T-helper 1 cell (primary cell): ENCODE measurements around the gene TRAPPC2B.

Experiments used
- DNase-seq, 5 donors: peaks; one replicate each; pipeline ENCODE4 v3.0.0-alpha.2; 2012 to 2020
- total RNA-seq, 4 donors: gene quantifications; one replicate each; lab custom pipeline; 2026; lab: John Stamatoyannopoulos, UW

TRAPPC2B gene
- 6.6 to 19.8 (median 13.9) reads per million in 4 donors for total RNA-seq

DNA sequence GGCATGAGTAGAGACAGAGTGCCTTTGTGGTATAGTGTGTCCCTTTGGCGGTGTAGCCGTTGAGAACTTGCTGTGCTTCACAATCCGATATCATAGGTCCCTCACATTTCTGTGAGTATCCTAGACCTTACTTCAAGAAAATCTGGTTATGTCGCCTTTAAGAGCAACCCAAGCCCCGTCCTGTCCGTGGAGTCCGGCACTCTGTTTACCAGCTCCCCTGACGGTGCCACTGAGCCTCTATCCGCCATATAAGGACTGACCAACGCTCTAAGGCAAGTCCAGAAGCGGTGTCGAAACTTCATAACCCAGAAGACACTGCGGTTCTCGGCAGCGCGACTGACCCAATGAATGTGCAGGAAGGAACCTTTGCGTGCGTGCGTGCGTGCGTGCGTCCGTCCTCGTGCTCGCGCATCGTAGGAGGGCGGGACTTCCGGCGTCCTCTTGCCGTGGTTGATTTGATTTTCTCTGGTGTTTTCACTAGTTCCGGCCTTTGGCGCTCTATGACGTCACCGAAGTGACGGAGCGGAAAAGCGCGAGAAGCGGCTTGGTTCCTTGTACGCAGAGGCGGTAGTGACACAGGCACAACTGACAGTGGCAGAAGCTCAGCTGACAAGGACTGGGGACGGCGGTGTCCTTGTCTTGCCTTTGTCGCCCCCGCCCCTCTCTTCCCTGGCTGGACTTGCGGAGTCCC is at the start of gene TRAPPC2B, which contains the start of gene ZNF547:
TSS of gene TRAPPC2B (plus strand) at position 555 of the 691 bp plus-strand sequence. CDS start 1,283 bp downstream, outside the sequence.
TSS of gene ZNF547 (plus strand) at position 555 of the 691 bp plus-strand sequence. CDS start 5,005 bp downstream, outside the sequence.
- peak; percentile 93 to 99 (median 96) for DNase-seq

DNA sequence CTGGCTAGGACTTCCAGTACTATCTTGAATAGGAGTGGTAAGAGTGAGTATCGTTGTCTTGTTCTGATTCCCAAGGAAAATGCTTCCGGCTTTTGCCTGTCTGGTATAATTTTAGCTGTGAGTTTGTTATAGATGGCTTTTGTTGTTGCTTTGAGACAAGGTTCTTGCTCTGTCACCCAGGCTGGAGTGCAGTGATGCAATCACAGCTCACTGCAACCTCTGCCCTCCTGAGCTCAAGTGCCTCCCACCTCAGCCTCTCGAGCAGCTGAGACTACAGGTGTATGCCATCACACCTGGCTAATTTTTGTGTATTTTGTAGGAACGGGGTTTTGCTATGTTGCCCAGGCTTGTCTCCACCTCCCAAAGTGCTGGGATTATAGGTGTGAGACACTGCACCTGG is 49.2 kb upstream of the TRAPPC2B start:
- DNase-seq, result no peak

DNA sequence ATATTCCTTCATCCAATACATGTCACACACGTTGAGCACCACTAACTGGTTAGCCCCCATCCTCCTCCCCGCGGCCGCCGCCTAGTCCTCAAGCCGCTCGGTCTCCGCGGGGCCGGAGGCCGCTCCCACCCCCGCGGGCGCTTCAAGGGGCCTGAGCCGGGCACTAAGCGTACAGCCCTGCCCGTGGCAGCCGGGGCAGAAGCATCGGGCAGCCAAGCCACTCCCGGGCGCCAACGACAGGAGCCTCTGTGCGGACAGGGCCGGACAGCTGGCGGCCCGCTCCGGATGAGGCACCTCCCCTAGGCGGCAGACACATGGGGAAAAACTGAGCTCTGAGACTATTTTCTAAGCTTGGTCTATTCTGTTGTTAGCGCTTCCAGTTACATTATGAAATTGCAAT is 45.8 kb upstream of the TRAPPC2B start:
- DNase-seq, result no peak

DNA sequence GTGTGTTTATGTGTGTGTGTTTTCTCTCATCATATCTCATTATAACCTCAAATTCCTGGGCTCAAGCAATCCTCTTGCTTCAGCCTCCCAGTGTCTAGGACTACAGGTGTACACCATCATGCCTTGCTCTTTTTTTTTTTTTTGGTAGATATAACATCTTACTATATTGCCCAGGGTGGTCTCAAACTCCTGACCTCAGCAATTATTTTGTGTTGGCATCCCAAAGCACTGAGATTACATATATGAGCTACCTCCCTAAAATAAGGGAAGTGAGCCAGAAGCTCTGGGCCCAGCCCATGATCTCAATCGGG is 43.5 kb upstream of the TRAPPC2B start:
- no peak for DNase-seq

DNA sequence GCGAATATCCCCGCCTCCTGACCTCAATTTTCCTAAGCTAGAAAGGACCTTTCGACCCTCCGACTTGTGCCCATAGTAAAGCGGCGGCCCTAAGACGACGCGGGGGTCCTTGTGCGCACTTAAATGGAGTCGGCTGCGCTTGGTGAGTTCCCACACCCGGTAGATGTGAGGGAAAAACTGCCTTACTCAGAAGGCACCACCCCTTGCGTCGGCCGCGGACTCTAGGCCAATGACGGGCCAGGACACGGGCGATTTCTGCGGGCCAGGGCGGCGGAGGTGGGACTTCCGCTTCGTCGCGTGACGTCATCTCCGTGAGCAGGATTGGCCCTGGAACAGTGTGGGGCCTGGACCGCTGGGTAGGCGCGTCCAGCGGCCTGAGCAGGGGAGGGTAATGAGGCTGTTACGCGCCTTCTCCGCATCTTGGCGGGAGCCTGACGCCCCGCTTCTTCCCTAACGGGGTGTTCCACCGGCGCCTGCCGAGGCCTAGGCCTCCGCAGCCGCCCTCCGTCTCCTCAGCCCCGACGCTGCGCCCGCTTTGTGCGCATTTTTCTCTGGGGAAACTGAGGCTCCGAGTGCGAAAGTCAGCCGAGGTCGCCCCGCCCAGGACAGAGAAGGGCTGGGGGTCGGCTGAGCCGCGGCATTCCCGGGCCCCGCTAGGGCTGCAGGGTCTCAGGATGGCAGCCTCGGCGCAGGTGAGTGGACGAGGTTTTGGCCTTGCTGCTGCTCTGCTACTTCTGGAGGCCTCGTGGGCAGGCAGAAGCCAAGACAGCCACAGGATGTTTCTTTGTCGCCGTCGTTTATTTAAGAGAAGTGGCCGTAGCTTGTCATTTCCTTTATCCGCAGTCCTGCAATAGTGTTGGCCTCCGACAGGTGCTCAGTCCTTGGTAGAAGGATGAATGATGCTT is 42.9 kb upstream of the TRAPPC2B start, which contains the start of gene ZNF543:
TSS of gene ZNF543 (plus strand) at position 293 of the 905 bp plus-strand sequence. CDS start at position 675, 382 bp downstream.
- peak; percentile 81 to 95 (median 86) for DNase-seq

DNA sequence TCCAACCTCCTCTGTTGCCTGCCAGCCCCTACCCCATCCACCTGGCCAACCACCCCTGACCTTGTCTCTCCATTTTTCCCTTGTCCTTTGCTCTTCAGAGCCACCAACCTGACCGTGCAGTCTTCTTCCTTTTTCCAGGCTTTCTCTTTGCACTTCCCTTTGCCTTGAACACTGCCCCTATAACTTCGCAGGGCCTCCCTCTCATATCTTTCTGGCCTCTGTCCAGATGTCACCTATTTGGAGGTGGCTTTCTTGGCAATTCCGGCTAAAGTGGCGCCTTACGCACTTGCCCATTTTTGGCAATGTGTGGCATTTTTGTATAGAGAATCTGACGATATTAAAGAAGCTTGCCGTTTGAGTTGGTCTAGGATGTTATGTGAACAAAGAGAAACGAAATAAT is 42.2 kb upstream of the TRAPPC2B start:
- DNase-seq, result no peak

DNA sequence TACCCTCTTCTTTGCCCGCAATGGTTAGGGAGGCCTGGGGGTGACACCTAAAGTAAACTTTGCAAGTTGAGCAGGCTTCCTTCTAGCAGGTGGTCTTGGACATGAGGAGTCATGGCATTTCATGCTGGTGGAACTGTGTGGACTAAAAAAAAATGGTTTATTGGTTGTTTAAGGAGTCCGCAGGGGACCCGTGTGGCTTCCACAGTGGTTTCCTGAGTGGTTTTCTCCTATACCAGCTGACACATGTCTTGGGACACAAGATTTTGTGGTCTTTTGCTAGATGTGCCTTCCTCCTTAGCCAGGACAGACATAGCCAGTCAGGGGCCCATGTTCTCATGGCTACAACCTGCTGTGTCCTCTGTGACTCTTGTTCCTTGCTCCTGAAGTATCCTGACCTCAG is 41.6 kb upstream of the TRAPPC2B start:
- no peak for DNase-seq

DNA sequence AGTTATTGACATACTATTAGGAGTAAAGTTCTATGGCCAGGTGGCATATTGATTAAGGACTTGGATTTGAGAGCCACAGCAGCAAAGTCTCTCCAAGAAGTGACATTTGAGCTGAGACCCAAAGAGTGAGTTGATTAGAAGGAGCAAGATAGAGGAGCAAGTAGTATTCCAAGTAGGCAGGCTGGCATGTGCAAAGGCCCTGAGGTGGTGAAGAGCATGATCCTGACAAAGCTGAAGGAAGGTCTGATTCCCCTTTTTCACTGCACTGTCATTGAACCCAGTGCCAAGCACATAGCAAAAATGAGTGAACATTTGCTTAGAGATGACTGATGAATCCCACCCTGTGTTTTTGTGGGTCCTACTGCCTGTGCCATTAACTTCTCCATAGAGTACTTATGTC is 38.4 kb upstream of the TRAPPC2B start:
- no peak for DNase-seq

DNA sequence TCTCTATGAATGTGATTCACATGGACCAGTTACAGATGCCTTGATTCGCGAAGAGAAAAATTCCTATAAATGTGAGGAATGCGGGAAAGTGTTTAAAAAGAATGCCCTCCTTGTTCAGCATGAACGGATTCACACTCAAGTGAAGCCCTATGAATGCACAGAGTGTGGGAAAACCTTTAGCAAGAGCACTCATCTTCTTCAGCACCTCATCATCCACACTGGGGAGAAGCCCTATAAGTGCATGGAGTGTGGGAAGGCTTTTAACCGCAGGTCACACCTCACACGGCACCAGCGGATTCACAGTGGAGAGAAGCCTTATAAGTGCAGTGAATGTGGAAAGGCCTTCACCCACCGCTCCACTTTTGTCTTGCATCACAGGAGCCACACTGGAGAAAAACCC is 35.4 kb upstream of the TRAPPC2B start:
- no peak for DNase-seq

DNA sequence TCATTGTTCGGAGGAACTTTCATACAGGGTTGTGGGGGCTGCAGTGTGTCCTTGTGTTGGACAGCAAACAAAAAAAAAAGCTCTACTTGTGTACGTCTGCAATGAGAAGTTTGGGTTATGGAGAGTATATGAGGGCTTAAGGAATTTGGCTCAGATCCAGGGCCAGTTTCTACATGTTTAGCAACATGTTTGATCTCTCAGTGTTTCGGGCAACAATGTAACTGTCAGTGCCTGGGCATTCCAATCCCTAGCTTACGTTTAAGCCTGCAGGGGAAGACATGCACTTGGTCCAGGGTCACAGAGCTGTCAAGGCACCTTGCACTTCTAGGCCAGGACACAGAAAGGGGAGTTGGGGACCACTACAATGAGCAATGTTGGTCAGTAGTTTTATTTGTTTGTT is 29.2 kb upstream of the TRAPPC2B start:
- DNase-seq, result no peak

DNA sequence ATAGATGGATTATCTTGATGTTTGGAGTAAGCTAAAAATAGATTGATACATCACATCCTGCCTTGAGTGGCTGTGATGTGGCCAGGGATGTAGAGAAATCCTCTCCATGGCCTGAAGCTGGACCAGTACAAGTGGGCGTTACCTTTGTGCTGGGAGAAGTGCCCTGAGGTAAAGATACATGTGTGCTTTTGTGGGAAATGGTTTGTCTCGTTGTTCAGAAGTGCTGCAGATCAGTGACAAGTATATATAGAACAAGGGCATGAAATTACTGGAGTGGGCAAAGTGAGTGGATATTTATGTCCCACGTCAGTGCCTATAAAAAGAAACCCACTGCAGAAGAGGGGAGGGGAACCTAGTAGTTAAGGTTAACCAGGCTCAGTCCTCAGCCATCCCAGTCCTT is 24.5 kb upstream of the TRAPPC2B start:
- no peak for DNase-seq

DNA sequence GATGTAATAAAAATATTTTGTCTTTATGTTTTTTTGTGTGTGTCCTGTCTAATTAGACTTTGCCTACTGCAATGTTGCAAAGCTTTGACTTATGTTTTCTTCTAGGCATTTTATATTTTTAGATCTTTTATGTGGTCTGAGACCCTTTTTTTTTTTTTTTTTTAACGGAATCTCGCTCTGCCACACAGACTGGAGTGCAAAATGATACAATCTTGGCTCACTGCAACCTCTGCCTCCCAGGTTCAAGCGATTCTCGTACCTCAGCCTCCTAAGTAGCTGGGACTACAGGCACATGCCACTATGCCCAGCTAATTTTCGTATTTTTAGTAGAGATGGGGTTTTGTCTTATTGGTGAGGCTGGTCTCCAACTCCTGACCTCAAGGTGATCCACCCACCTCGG is 20.8 kb upstream of the TRAPPC2B start:
- DNase-seq, result no peak

DNA sequence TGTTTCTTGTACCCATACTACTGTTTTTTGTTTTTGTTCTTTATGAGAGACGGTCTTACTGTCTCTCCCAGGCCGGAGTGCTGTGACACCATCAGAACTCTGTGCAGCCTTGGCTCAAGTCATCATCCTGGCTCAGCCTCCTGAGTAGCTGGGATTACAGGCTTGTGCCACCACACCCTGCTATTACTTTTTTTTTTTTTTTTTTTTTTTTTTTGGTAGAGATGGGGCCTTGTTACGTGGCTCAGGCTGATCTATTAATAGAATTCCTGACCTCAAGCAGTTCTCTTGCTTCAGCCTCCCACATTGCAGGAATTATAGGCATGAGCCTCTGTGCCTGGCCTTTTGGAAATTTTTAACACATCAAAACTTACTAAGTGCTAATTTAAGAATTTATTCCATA is 15.2 kb upstream of the TRAPPC2B start:
- no peak for DNase-seq

DNA sequence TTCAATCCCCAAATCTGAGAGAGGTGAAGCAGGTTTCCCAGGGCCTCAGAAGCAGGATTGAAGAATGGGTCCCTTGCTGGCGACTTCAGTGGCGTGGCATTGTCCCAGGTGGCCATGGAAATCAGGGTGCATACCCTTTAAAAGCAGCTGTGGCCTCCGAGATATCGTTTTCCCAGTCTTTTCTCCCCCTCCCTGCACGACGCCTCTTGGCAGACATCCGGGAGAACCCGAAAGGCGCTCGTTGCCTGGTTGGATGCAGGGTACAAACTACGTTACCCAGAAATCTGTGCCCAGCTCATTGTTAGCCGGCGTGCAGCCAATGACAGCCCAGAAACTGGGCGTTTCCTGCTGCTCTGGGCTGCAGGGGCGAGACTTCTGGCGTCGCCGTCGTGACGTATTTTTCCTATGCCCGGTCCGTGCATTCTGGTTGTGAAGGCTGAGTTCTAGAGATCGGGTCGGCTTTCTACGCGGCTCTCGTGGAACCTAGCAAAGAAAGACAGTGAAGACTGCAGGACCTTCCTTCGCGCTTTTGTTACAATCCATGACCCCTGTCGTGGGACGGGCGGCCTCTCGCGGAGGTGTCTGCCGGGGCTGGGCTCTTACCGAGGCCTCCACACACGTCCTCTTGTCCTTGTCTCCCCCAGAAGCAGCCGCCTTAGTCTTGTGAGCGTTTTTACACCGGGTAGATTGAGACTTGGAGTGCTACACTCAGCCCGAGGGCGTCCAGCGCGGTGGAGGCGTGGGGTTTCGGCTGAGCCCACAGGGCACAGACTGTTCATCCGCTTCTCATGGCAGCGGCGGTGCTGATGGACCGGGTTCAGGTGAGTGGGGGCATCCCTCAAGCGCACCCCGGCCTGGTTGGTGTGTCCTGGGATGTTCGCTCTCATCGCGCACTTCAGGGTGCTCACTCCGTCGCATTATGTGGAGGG is 12.2 kb upstream of the TRAPPC2B start, which contains the start of gene ZNF304:
TSS of gene ZNF304 (plus strand) at position 395 of the 929 bp plus-strand sequence. CDS start at position 789, 394 bp downstream.
- peak; percentile 65 to 91 (median 72) for DNase-seq

DNA sequence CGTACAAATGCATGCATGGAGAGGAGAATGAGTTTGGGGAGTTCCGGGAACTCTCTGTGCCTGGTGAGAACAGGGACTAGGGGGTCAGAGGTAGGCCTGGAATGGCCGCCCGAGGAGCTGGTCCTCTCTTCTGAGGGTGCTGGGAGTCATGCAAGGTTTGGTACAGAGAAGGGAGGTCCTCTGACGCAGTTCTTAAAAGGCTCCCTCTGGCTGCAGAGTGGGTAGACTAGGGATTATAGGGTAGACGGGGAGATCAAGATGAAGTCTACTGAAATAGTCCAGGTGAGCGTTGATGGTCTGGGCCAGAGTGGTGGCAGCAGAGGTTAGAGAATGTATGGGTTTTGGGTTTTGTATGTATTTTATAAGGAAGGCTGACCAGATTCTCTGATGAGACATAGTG is 11.5 kb upstream of the TRAPPC2B start:
- DNase-seq, result no peak

DNA sequence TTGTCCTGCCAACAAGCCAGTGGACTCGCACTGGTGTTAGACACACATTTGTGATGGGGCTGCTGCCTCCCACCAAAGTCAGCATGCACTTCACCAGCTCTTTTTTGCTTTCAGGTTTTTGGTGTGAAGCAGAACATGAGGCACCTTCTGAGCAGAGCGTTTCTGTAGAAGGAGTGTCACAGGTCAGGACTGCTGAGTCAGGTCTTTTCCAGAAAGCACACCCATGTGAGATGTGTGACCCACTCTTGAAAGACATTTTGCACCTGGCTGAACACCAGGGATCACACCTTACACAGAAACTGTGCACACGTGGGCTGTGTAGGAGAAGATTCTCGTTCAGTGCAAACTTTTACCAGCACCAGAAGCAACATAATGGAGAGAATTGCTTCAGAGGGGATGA is 7.4 kb upstream of the TRAPPC2B start:
- no peak for DNase-seq

DNA sequence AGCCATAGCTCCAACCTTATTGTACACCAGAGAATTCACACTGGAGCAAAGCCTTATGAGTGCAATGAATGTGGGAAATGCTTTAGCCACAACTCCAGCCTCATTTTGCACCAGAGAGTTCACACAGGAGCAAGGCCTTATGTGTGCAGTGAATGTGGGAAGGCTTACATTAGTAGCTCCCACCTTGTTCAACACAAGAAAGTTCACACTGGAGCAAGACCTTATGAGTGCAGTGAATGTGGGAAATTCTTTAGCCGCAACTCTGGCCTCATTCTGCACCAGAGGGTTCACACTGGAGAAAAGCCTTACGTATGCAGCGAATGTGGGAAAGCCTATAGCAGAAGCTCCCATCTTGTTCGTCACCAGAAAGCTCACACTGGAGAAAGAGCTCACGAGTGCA is 5.9 kb upstream of the TRAPPC2B start:
- no peak for DNase-seq

DNA sequence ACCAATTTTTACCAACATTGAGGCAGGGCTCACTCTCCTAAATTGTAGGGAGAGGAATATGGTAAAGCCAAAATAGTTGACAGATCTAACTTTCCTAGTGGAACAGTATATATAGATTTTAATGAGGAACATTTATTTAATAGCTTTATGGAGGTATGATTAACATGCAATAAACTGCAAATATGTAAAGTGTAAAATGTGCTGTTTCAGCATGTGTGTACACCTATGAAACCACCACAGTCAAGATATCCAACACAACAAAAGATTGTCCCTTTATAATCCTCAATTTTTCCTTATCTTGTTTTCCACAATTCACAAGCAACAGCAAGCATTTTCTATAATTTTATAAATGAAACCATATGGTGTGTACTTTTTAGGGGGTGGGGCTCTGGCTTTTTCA is 4.1 kb upstream of the TRAPPC2B start:
- no peak for DNase-seq

DNA sequence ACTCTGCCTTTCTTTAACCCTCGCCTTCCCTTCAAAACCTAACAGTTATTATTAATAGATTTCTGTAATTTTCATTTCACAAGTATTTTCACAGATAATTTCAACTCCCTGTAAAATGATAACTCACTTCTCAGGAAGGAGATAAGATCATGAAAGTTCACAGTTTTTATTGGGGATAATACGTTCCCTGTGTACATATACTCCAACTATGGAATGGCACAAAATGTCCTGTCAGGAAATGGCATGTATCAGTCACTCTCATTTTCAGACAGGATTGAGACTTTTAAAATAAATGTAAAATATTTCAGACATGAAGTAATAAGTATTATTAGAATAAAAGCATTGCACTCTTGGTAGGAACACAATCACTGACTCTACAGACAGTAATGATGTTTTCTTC is 932 bp upstream of the TRAPPC2B start:
- no peak for DNase-seq

DNA sequence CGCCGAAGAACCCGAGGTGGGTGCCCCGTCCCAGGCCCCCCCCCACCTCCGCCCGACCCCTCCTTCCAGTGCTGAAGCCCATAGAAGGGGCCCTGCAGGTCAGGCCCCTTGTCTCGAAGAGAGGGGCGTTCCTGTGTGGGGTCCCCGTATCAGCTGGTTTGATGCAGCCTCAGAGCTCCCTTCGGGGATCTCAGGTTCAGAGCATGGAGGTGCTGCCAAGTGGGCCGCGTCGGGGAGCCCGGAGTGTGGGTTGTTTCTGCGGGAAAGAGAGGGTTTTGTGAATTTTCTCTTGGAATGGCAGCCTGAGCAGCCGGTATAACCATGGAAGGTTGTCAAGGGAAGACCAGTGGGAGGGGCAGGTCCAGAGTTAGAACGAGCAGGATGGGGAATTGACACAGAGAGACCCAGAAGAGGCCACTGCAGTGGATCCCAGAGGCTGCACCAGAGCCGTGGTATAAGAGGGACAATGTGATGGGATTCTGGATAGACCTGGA is 384 bp downstream of the TRAPPC2B start:
- DNase-seq, result no peak

DNA sequence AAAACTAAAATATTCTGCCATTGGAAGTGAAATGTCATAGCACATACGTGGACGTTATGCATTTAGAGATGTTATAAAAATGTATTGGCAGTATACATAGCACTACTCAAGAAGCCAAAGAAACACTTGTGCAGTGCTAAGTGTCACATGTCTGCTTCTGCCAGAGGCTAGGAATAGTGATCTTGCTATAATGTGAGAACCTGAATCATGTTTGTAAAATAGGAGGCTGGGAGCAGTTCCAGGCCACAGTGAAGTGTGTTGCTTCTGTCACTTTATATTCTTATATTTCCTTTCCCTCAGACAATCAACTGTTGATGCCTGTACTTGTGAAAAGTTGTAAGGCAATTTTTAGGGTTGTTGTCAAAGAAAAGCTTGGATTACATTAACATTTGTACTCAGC is 3.4 kb downstream of the TRAPPC2B start:
- DNase-seq, result no peak

DNA sequence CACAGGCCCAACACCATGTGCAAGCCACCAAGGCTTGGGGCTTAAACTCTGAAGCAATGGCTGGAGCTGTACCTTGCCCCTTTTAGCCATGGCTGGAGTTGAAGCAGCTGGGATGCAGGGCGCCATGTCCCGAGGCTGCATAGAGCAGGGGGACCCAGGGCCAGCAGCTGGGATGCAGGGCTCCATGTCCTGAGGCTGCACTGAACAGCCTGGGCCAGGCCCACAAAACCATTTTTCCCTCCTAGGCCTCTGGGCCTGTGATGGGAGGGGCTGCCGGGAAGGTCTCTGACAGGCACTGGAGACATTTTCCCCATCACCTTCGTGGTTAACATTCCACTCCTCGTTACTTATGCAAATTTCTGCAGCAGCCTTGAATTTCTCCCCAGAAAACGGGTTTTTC is 10.8 kb downstream of the TRAPPC2B start:
- no peak for DNase-seq
